ES-I3 (cell line): ENCODE measurements around the gene ANXA6.

ENCODE experiments used
- H3K36me3 ChIP-seq: 2 replicates; pipeline ENCODE4 v1.6.1; 2013; ENCODE audit warnings: mild to moderate bottlenecking, low read length, control low read depth, moderate library complexity; ENCODE audit not compliant: insufficient read depth
- H3K4me1 ChIP-seq: 2 replicates; pipeline ENCODE4 v1.6.1; 2013; ENCODE audit warnings: mild to moderate bottlenecking, control low read depth, low read length; ENCODE audit not compliant: insufficient read depth
- H3K9ac ChIP-seq: 2 replicates; pipeline ENCODE4 v1.6.1; 2013; ENCODE audit warnings: low read depth, mild to moderate bottlenecking, low read length, moderate library complexity
- H3K9me3 ChIP-seq: 2 replicates; pipeline ENCODE4 v1.6.1; 2013; ENCODE audit warnings: mild to moderate bottlenecking, low read length, moderate library complexity; ENCODE audit not compliant: control insufficient read depth, insufficient read depth

ANXA6 gene

DNA sequence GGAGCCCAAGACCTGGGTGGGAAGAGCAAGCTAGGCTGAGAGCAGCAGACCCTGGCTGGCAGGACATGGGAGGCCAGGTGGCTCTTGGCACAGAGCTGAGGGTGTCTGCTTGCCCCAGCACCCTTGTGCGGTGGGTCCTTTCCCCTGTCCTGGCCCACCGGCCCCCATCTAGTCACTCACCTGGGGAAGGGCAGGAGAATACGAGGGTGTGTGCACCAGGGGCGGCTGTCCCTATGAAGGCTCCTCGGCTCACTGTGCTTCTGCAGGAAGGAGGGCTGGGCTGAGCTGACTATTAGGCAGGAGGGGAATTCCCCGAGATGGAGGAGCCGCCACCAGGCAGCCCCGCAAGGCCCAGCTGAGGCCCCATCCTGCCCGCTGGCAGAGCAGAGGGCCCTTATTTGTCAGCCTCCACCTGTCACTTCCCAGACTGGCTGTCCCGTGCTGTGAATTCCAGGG, 70.6 kb downstream of the ANXA6 start:
- Histone ChIP-seq H3K4me1 (peaks cover 22% of the 10 kb centered on the region), H3K36me3 (no peaks in the 10 kb centered on the region), H3K9ac (no peak overlapping the region), H3K9me3 (no peaks in the 10 kb centered on the region)

DNA sequence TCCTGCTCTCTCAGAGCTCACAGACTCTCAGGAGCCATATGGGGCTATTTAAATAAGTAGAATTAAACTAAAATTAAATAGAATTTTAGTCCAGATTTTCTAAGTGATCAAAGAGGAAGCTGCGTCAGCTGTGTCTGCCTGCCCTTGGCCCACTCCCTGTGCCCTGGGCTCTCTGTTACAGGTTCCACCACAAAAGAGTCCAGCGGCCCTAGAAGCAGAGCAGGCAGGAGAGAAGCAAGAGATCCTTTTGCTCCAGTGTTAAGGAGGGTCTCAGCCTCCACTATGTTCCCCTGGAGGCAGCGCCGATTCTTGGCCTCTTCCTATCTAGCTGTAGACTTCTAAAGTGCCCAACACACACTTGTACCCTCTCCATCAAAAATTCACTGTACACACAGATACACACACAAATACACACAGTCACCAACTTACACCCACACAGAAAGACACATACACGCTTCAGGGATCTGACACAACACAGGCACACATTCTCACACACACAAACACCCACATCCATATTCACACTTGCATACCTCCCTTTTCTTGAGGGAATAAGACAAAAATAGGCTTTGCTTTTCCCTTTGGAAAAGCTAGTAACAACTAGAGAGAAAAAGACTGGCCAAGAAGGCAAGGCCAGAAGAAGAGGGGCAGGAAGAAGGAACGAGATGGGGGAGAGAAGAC, 71.2 kb downstream of the ANXA6 start:
- no peak overlapping the region for H3K9ac ChIP-seq
- H3K4me1 ChIP-seq: peaks cover 22% of the 10 kb centered on the region

DNA sequence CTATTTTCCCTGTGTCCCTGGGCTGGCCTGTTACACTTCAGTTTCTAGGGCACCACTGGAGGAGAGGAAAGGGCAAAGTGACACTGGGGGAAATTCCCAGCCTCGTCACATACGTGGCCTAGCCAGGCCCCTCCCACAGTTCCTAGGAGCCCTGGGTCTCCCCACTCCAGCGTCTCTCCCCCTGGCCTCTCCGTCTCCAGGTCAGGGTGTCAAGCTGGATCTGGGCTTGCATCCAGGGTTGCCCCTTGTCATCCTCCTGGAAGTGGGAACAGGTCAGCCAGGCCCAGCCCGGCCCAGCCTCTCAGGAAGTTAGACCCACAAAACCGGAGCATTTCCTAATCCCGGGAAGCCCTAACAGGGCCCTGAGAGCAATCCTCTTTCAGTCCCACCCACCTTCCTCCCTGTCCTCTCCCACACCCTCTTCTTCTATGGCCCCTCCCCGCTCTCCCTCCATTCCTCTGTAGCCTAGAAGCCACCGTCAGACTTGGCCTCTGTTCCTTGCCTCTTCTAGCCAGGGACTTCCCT, 72.0 kb downstream of the ANXA6 start:
- Histone ChIP-seq H3K9me3 (no peaks in the 10 kb centered on the region), H3K9ac (no peak overlapping the region), H3K4me1 (peaks cover 22% of the 10 kb centered on the region), H3K36me3 (no peaks in the 10 kb centered on the region)

More for the DNA sequence above, 71.2 kb downstream of the ANXA6 start:
- H3K9me3 ChIP-seq: no peaks in the 10 kb centered on the region
- no peaks in the 10 kb centered on the region for H3K36me3 ChIP-seq

- Histone ChIP-seq H3K9me3 (no peaks in the 10 kb centered on the region), H3K36me3 (no peaks in the 10 kb centered on the region), H3K4me1 (peaks cover 26% of the 10 kb centered on the region), H3K9ac (no peak overlapping the region)
Observed at GRCh38 chr5:151084363-151084762, 73.2 kb downstream of the ANXA6 start.

DNA sequence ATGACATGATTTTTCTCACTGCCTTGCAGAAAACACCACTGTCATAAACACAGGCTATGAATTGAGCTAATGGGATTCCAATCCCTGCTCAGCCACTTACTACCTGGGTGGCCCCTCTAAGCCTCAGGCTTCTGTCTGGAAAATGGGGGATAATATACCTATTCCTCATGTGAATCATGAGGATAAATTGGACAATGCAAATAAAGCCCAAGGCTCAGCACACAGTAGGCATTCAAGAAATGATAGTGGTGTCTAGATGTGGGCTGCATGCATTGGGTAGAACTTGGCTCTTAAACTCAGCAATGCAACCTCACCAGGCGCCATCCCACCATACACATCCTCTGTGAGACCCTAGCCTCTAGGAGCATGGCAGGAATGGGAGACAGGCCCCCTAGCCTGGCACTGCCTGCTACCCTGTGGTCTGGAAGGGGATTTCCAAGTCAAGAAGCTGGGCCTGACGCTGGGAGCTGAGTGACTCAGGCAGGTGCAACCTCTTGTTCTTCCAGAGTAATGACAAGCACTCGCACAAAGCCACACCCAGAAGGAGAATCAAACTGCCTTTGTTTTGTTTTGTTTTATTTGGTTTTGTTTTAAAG, 74.4 kb downstream of the ANXA6 start:
- H3K36me3 ChIP-seq: no peaks in the 10 kb centered on the region
- no peaks in the 10 kb centered on the region for H3K9me3 ChIP-seq
- peaks cover 30% of the 10 kb centered on the region for H3K4me1 ChIP-seq
- H3K9ac ChIP-seq: no peak overlapping the region

GRCh38 chr5:151082282-151082902, 75.2 kb downstream of the ANXA6 start:
- no peaks in the 10 kb centered on the region for H3K9me3 ChIP-seq
- no peaks in the 10 kb centered on the region for H3K36me3 ChIP-seq
- H3K9ac ChIP-seq: no peak overlapping the region
- H3K4me1 ChIP-seq: peaks cover 30% of the 10 kb centered on the region

- Histone ChIP-seq H3K9me3 (no peaks in the 10 kb centered on the region), H3K9ac (peak overlapping the region; percentile 90), H3K36me3 (no peaks in the 10 kb centered on the region), H3K4me1 (peaks cover 24% of the 10 kb centered on the region)
Observed at GRCh38 chr5:151081431-151082281, 75.9 kb downstream of the ANXA6 start.

DNA sequence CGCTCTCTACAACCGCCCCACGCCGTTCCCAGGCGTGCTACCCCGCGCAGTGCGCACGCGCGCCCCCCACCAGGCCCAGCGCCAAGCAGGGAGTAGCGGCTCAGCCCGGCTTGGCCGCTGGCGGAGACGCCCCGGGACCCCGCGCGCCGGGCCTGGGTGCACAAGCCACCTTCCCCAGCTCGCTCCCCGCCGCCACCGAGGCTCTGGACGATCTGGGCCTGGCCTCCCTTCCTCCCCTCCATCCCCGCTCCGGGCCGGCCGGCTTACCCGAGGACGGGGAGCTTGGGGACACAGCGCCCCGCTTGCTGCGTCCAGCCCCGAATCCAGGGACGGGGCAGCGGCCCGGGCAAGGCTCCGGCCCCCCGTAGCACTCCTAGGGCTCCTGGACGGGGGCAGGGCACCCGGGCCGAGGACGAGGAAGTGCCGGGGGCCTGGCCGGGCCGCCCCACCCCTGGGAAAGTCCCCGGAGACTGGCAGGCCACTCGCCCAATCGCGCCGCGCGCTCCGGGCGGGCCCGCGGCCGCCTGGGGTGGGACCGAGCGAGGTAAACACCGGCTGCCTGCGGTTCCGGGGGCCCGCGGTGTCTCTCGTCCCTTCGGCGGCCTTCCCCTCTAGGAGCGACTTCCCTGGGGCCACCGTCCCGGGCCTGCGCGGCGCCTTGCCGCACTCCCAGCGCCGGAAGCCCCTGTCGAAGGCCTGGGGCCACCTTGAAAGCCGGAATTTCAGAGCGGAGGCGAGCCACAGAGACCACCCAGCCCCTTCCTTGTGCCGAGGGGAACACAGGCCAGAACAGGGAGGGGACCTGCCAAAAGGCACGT, 76.8 kb downstream of the ANXA6 start, which contains the start of gene TNIP1:
TNIP1 (minus strand) TSS at position 422 of the 818 bp plus-strand sequence. CDS start 15,939 bp downstream, outside the sequence.
- peak within 1 kb of the TSS; percentile 90 for H3K9ac ChIP-seq
- no peaks in the 10 kb centered on the region for H3K9me3 ChIP-seq
- H3K36me3 ChIP-seq: no peaks in the 10 kb centered on the region
- H3K4me1 ChIP-seq: peaks cover 18% of the 10 kb centered on the region

- Histone ChIP-seq H3K9ac (peak overlapping the region; percentile 90), H3K4me1 (peaks cover 11% of the 10 kb centered on the region), H3K9me3 (no peaks in the 10 kb centered on the region), H3K36me3 (no peaks in the 10 kb centered on the region)
Observed at GRCh38 chr5:151079838-151080612, 77.6 kb downstream of the ANXA6 start.

GRCh38 chr5:151078490-151079262, 78.9 kb downstream of the ANXA6 start:
- Histone ChIP-seq H3K4me1 (peaks cover 10% of the 10 kb centered on the region), H3K9ac (no peak overlapping the region), H3K9me3 (no peaks in the 10 kb centered on the region), H3K36me3 (no peaks in the 10 kb centered on the region)

DNA sequence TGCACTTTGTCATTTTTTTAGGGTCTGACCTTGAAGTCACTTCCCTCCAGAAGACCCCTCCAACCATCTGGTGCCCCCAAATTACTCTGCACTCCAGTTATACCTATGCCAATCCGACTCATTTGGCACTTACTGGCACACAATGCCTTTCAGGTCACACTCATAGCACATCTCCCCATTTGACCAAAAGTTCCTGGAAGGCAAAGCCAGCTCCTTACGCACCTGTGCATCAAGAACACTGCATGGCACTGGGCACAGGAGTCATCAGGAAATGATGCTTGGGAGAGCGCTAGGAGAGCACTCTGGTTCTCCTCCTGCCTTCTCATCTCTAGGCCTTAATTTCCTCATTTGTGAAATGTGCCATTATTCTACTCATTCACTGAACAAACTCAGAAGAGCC, 79.6 kb downstream of the ANXA6 start:
- no peaks in the 10 kb centered on the region for H3K36me3 ChIP-seq
- H3K9me3 ChIP-seq: no peaks in the 10 kb centered on the region
- H3K4me1 ChIP-seq: peaks cover 8% of the 10 kb centered on the region
- no peak overlapping the region for H3K9ac ChIP-seq

DNA sequence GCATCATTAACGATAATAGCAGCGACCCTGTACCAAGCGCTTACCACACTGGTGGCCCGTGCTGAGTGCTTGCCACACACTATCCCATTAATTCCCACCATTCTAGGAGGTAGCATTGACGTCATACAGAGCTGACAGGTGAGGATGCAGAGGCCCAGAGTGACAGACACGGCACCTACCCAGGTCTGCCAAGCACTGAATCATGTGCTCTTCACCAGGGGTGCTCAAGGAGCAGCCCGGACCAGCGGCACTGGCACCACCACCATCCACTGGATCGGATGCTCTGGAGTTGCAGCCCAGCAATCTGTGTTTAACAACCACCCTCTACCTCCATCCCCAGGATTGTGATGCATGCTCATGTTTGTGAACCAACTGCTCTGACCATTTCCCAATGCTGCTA, 80.2 kb downstream of the ANXA6 start:
- H3K9ac ChIP-seq: no peak overlapping the region
- H3K36me3 ChIP-seq: no peaks in the 10 kb centered on the region
- H3K4me1 ChIP-seq: peaks cover 9% of the 10 kb centered on the region
- H3K9me3 ChIP-seq: no peaks in the 10 kb centered on the region
